Calu3 (cell line): ENCODE data around the gene SKAP2. TPM values are rescaled to one million over a fixed set of nuclear protein-coding genes. Genes with fewer than 3 reads are reported as not detected.

Experiments used
- BruUV-seq: library from RNA; stranded (reverse); fragments of 400-500 nt; replicated peaks from 2 replicates; lab custom pipeline; 2021; lab: Mats Ljungman, UMichigan
- CTCF ChIA-PET: fragments of 300-600 bp; sonication (Branson Sonifier 250); formaldehyde crosslinking; loops from one replicate; lab custom pipeline; 2022; ENCODE audit warnings: antibody characterized with exemption; lab: Charles Lee
- DNase-seq: peaks from one replicate; pipeline ENCODE4 v3.0.0; 2022
- H3K27ac Mint-ChIP-seq: one replicate; pipeline ENCODE4 v1.8.0; 2022; ENCODE audit warnings: mixed read lengths; ENCODE audit not compliant: unreplicated experiment
- H3K27me3 Mint-ChIP-seq: one replicate; pipeline ENCODE4 v1.8.0; 2022; ENCODE audit warnings: mixed read lengths; ENCODE audit not compliant: unreplicated experiment
- H3K36me3 Mint-ChIP-seq: one replicate; pipeline ENCODE4 v1.8.0; 2022; ENCODE audit warnings: mild to moderate bottlenecking, moderate library complexity, mixed read lengths; ENCODE audit not compliant: insufficient read depth, unreplicated experiment
- H3K4me1 Mint-ChIP-seq: one replicate; pipeline ENCODE4 v1.8.0; 2022; ENCODE audit warnings: mild to moderate bottlenecking, low read depth, mixed read lengths; ENCODE audit not compliant: unreplicated experiment
- H3K4me3 Mint-ChIP-seq: one replicate; pipeline ENCODE4 v1.8.0; 2022; ENCODE audit warnings: mild to moderate bottlenecking, low read depth, moderate library complexity, mixed read lengths; ENCODE audit not compliant: unreplicated experiment
- H3K9me3 Mint-ChIP-seq: one replicate; pipeline ENCODE4 v1.8.0; 2022; ENCODE audit warnings: low read depth, mixed read lengths; ENCODE audit not compliant: unreplicated experiment
- CTCF ChIP-seq: fragments of 200-600 bp; IDR thresholded peaks from one replicate; pipeline ENCODE4 v1.8.0; 2022; ENCODE audit warnings: antibody characterized with exemption; ENCODE audit not compliant: unreplicated experiment
- intact Hi-C: fragments of 100-400 bp; cut with micrococcal nuclease; formaldehyde crosslinking; loops from one replicate; pipeline ENCODE4 v1.10.0; 2022; ENCODE audit not compliant: unreplicated experiment
- total RNA-seq: library from RNA; stranded (reverse); gene quantifications from 2 replicates; pipeline ENCODE4 v1.2.3, GENCODE V29; 2022

SKAP2 gene
- total RNA-seq, 1 experiment from 2014 or later, result 83.1 TPM

- no peak for DNase-seq
- TF ChIP-seq CTCF, result no peak
- Mint-ChIP-seq H3K9me3 (no peaks in the 10 kb centered on the region), H3K36me3 (no peaks in the 10 kb centered on the region), H3K4me1 (no peaks in the 10 kb centered on the region), H3K27me3 (no peaks in the 10 kb centered on the region), H3K4me3 (no peak overlapping the region), H3K27ac (no peak overlapping the region)
- intact Hi-C loops, result no loop called here
- no TSS peak for BruUV-seq
- CTCF ChIA-PET, result interaction anchor here (0.5 kb wide), 1 partner anchor 28 kb away, joined by 3 read pairs; no protein-coding TSS in a partner anchor
Measured at GRCh38 chr7:26891400-26892350, 27.3 kb upstream of the SKAP2 start.

GRCh38 chr7:26880852-26881251, 16.5 kb upstream of the SKAP2 start:
- DNase-seq, result no peak
- peaks cover 12% of the 10 kb centered on the region for H3K9me3 Mint-ChIP-seq
- CTCF ChIA-PET, result no interaction called here
- H3K36me3 Mint-ChIP-seq, result no peaks in the 10 kb centered on the region
- TF ChIP-seq CTCF, result no peak
- H3K4me1 Mint-ChIP-seq, result no peaks in the 10 kb centered on the region
- no peak overlapping the region for H3K27ac Mint-ChIP-seq
- H3K4me3 Mint-ChIP-seq, result no peak overlapping the region
- no peaks in the 10 kb centered on the region for H3K27me3 Mint-ChIP-seq
- no TSS peak for BruUV-seq
- intact Hi-C loops, result no loop called here

GRCh38 chr7:26879671-26880070, 15.3 kb upstream of the SKAP2 start:
- Mint-ChIP-seq H3K27ac (no peak overlapping the region), H3K9me3 (peaks cover 5% of the 10 kb centered on the region), H3K27me3 (no peaks in the 10 kb centered on the region), H3K4me1 (no peaks in the 10 kb centered on the region), H3K4me3 (no peak overlapping the region), H3K36me3 (no peaks in the 10 kb centered on the region)
- no TSS peak for BruUV-seq
- DNase-seq, result no peak
- intact Hi-C loops, result no loop called here
- CTCF ChIA-PET, result no interaction called here
- no peak for TF ChIP-seq CTCF

GRCh38 chr7:26868841-26869495, 4.6 kb upstream of the SKAP2 start:
- H3K27ac Mint-ChIP-seq, result no peak overlapping the region
- CTCF ChIA-PET, result interaction anchor here (1.1 kb wide), 1 partner anchor 52 kb away, joined by 4 read pairs; no protein-coding TSS in a partner anchor
- H3K4me1 Mint-ChIP-seq, result peaks cover 15% of the 10 kb centered on the region
- BruUV-seq, result no TSS peak
- no peak overlapping the region for H3K4me3 Mint-ChIP-seq
- intact Hi-C loops, result no loop called here
- H3K9me3 Mint-ChIP-seq, result no peaks in the 10 kb centered on the region
- no peak for DNase-seq
- no peak for TF ChIP-seq CTCF
- no peaks in the 10 kb centered on the region for H3K27me3 Mint-ChIP-seq
- H3K36me3 Mint-ChIP-seq, result peaks cover 19% of the 10 kb centered on the region
